Measurements from ENCODE around the gene UGT1A9. TPM values are rescaled to one million over a fixed set of nuclear protein-coding genes. Genes with fewer than 3 reads are reported as not detected.
"Not testable (repeated sequence)": the region's sequence is repeated elsewhere in the genome, so short reads cannot be mapped to it uniquely, and the experiment has no call there.

UGT1A9 gene
- total RNA-seq, 4 donors from 2014 or later = 4.6 to 18.7 (median 10.5) TPM

GRCh38 chr2:233746475-233747282 is 75.0 kb downstream of the UGT1A9 start:
- WGBS, 2 donors (ENCODE audit: low coverage in 1 of 2) = 85% methylated on average over 4 to 9 of the region's 10 CpGs

DNA sequence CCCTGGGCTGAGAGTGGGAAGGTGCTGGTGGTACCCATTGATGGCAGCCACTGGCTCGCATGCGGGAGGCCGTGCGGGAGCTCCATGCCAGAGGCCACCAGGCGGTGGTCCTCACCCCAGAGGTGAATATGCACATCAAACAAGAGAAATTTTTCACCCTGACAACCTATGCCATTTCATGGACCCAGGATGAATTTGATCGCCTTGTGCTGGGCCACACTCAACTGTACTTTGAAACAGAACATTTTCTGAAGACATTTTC is 75.5 kb downstream of the UGT1A9 start:
- no peaks in the 10 kb centered on the region for H3K4me1 ChIP-seq
- no peak for DNase-seq
- H3K27ac ChIP-seq = no peak overlapping the region
- H3K27me3 ChIP-seq = no peaks in the 10 kb centered on the region
- no peak for TF ChIP-seq POLR2A (IDR thresholded peaks at IDR 0.05)
- no peak for TF ChIP-seq CTCF (IDR thresholded peaks at IDR 0.05)
- TF ChIP-seq POLR2AphosphoS5 (IDR thresholded peaks at IDR 0.05) = no peak
- no peak for TF ChIP-seq EP300 (IDR thresholded peaks at IDR 0.05; ENCODE audit: low read depth)
- no peak overlapping the region for H3K4me3 ChIP-seq
- H3K9me3 ChIP-seq = peaks cover 3 to 5% of the 10 kb centered on the region in 2 donors
- WGBS, 2 donors (ENCODE audit: low coverage in 1 of 2) = 93% methylated on average over 6 of the region's 6 CpGs; no CpG with 5 or more reads in 1 of the 2 donors
- in situ Hi-C loops (cut with MboI; ENCODE audit: low pct_ligation_motif_present in 1 of 4, low pct_unique_long_range_greater_than_20kb in 1 of 4, low sequenced_read_pairs in 3 of 4) = no loop called here
- no peaks in the 10 kb centered on the region for H3K36me3 ChIP-seq
- intact Hi-C loops (cut with DNase I; ENCODE audit: low total_unique reads) = no loop called here

More at GRCh38 chr2:233746475-233747282, 75.0 kb downstream of the UGT1A9 start:
- intact Hi-C loops (cut with DNase I; ENCODE audit: low total_unique reads) = no loop called here
- no peak overlapping the region for H3K4me3 ChIP-seq
- H3K27me3 ChIP-seq = no peaks in the 10 kb centered on the region
- H3K9me3 ChIP-seq = peaks cover 3 to 5% of the 10 kb centered on the region in 2 donors
- DNase-seq = no peak
- H3K4me1 ChIP-seq = no peaks in the 10 kb centered on the region
- in situ Hi-C loops (cut with MboI; ENCODE audit: low pct_ligation_motif_present in 1 of 4, low pct_unique_long_range_greater_than_20kb in 1 of 4, low sequenced_read_pairs in 3 of 4) = no loop called here
- no peaks in the 10 kb centered on the region for H3K36me3 ChIP-seq
- TF ChIP-seq CTCF (IDR thresholded peaks at IDR 0.05) = no peak
- no peak for TF ChIP-seq POLR2AphosphoS5 (IDR thresholded peaks at IDR 0.05)
- TF ChIP-seq EP300 (IDR thresholded peaks at IDR 0.05; ENCODE audit: low read depth) = no peak
- no peak for TF ChIP-seq POLR2A (IDR thresholded peaks at IDR 0.05)
- no peak overlapping the region for H3K27ac ChIP-seq

- in situ Hi-C loops (cut with MboI; ENCODE audit: low pct_ligation_motif_present in 1 of 4, low pct_unique_long_range_greater_than_20kb in 1 of 4, low sequenced_read_pairs in 3 of 4); H3K27ac ChIP-seq; H3K9me3 ChIP-seq; DNase-seq; H3K36me3 ChIP-seq; H3K27me3 ChIP-seq; intact Hi-C loops (cut with DNase I; ENCODE audit: low total_unique reads); H3K4me3 ChIP-seq; H3K4me1 ChIP-seq: not testable (repeated sequence)
- WGBS, 2 donors (ENCODE audit: low coverage in 1 of 2) = 82% methylated on average over 2 of the region's 2 CpGs; no CpG with 5 or more reads in 1 of the 2 donors
Observed at GRCh38 chr2:233750689-233751088, 79.0 kb downstream of the UGT1A9 start.

GRCh38 chr2:233751212-233752009 is 79.7 kb downstream of the UGT1A9 start:
- H3K27ac ChIP-seq; intact Hi-C loops (cut with DNase I; ENCODE audit: low total_unique reads); in situ Hi-C loops (cut with MboI; ENCODE audit: low pct_ligation_motif_present in 1 of 4, low pct_unique_long_range_greater_than_20kb in 1 of 4, low sequenced_read_pairs in 3 of 4); H3K27me3 ChIP-seq; DNase-seq; H3K9me3 ChIP-seq; H3K4me1 ChIP-seq; H3K4me3 ChIP-seq; H3K36me3 ChIP-seq: not testable (repeated sequence)
- 52 to 64% methylated on average over 2 of the region's 2 CpGs for WGBS, 2 donors (ENCODE audit: low coverage in 1 of 2)

- Histone ChIP-seq H3K27ac (no peak overlapping the region), H3K4me3 (no peak overlapping the region), H3K4me1 (peaks cover 0 to 22% (median 5%) of the 10 kb centered on the region in 4 donors), H3K27me3 (no peaks in the 10 kb centered on the region), H3K36me3 (no peaks in the 10 kb centered on the region), H3K9me3 (peaks cover 3 to 5% of the 10 kb centered on the region in 2 donors)
- no peak for DNase-seq
- intact Hi-C loops (cut with DNase I; ENCODE audit: low total_unique reads) = no loop called here
- in situ Hi-C loops (cut with MboI; ENCODE audit: low pct_ligation_motif_present in 1 of 4, low pct_unique_long_range_greater_than_20kb in 1 of 4, low sequenced_read_pairs in 3 of 4) = no loop called here
- TF ChIP-seq EP300 (IDR thresholded peaks at IDR 0.05; ENCODE audit: low read depth) = no peak
- no peak for TF ChIP-seq POLR2A (IDR thresholded peaks at IDR 0.05)
- TF ChIP-seq POLR2AphosphoS5 (IDR thresholded peaks at IDR 0.05) = no peak
- TF ChIP-seq CTCF (IDR thresholded peaks at IDR 0.05) = no peak
- WGBS, 2 donors (ENCODE audit: low coverage in 1 of 2) = 82 to 95% methylated on average over 25 to 39 of the region's 44 CpGs
Observed at GRCh38 chr2:233754872-233755611, 83.3 kb downstream of the UGT1A9 start.

All from transverse colon (tissue), 4 donors.